GM20000 (cell line): ENCODE data around the gene GRID1.

Experiments used
- DNase-seq: peaks from one replicate; pipeline ENCODE4 v3.0.0; 2012; ENCODE audit warnings: low spot score
- TF ChIP-seq, protein P1 (sequence below): IDR thresholded peaks from 2 replicates; pipeline ENCODE4 v1.5.1; 2012; ENCODE audit warnings: mild to moderate bottlenecking, control low read depth; ENCODE audit errors: extremely low read depth, missing control alignments

GRID1 gene

DNA sequence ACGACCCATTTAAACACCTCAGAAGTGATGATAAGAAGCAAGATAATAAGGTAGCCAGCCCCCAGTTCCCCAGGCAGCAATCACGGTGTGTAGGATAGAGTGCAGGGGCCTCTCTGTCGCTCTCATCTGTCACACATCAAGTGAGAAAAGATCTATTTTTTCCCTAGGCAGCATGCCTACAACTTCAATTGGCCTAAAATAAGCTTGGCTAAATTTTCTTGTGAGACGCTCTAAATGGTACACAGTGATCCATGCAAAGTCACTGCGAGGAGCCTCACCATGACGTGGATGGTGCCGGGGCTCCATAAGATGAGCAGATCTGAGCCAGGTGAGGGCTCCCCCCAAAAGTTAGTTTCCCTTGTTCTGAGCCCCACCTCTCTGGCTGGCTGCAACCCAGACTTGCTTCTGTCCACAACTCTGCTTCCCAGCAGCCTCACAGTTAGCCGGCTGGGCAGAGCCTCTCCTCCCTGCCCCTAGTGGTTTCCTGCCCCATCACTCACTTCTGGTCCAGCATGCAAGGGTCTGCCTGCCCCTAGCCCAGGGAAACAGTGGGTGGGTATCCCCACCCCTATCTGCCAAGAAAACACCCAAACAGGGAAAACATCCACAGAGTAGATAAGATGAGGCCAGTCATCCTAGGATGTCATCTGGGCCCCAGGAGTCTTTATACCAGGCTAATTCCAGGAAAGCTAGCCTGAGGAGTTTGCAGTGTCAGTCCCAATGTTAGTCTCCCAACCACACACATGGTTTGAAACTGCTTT lies 342.1 kb downstream of the GRID1 start:
- no peak for DNase-seq
- TF ChIP-seq, protein P1, sequence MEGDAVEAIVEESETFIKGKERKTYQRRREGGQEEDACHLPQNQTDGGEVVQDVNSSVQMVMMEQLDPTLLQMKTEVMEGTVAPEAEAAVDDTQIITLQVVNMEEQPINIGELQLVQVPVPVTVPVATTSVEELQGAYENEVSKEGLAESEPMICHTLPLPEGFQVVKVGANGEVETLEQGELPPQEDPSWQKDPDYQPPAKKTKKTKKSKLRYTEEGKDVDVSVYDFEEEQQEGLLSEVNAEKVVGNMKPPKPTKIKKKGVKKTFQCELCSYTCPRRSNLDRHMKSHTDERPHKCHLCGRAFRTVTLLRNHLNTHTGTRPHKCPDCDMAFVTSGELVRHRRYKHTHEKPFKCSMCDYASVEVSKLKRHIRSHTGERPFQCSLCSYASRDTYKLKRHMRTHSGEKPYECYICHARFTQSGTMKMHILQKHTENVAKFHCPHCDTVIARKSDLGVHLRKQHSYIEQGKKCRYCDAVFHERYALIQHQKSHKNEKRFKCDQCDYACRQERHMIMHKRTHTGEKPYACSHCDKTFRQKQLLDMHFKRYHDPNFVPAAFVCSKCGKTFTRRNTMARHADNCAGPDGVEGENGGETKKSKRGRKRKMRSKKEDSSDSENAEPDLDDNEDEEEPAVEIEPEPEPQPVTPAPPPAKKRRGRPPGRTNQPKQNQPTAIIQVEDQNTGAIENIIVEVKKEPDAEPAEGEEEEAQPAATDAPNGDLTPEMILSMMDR, result no peak

DNA sequence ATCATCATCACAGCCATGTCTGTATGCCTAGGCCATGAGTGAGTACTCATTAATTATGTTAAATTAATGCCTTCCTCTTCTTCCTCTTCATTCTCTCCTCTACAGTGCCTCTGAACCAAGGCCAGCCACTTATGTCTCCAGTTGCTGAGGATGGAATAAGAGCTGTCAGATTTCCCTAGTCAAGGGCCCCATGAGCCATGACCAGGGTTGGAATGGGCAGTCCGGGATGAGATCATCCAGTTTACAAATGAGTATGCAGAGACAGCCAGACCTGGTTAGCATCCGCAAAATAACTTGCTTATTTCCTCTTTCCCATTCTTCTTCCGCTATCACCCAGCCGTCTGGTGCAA lies 342.7 kb downstream of the GRID1 start:
- no peak for DNase-seq
- TF ChIP-seq, protein P1, result no peak

DNA sequence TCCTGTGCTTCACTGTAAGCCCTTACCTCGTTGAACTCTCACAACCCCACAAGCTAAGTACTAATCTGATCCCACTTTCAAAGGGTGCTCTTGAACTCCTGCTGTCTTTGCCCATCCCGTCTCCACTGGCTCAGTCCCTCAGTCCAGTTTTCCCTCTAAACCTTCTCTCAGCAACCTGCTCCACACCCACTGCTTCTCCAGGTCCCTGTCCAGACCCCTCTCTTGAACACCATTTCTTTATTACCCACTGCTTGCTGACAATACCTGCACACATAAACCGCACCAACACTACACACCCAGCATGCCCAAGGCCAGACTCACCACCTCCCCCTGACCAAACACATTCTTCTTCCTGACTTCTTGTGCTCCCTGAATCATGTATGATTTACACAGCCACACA lies 343.3 kb downstream of the GRID1 start:
- DNase-seq, result no peak
- TF ChIP-seq, protein P1, result no peak

DNA sequence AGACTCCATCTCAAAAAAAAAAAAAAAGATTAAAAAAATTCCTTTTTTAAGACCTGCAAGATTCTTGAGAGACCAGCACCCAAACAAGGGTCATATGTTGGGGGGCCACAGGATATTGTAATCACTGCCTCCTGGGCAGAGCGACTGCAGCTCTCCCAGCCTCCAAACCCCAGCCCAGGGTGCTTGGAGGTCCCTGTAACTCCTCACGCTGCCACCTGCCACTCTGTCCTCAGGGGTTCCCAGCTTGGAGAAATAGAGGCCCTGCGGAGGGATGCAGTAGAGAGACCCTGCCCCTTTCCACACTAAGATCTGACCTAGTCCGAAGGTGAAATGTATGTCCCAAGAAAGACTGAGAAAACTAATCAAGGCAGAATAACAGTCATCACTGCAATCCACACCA lies 343.7 kb downstream of the GRID1 start:
- TF ChIP-seq, protein P1, result no peak
- no peak for DNase-seq

DNA sequence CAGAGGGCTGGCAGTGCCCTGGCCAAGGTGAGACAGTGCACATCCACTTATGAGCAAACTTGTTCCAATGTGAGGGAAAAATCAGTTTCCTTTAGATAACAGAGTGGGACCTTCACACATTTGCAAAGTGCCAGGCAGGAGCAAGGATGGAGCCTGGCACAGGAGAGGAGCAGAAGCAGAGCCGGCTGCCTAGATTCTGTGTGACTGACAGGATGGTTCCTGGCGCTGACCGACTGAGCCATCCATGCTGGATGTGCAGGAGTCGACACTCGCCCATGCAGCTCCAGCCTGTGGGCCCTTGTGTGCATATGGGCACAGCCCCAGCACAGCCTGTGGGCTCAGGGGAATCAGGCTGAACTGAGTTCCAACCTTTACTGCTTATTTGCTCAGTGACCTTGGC lies 346.5 kb downstream of the GRID1 start:
- TF ChIP-seq, protein P1, result no peak

DNA sequence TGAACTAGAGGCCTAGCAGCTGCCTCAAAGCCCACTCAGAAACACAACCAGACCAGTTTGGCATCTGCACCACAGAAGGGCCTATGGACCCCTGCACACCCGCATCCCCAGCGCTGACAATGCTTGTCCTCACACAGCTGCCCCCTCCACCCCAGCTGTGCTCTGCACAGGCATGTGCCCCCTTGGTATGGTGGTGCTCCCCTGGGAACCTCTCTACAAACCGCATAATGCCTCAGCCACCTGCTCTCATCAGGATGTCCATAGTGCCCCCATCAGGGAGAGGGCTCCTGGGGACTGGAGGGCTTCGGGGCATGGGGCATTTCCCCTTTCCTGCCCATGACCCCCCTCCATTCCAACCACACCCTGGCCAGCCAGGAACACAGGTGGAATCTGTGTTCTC lies 347.5 kb downstream of the GRID1 start:
- TF ChIP-seq, protein P1, result no peak
- no peak for DNase-seq

More for the DNA sequence above, 346.5 kb downstream of the GRID1 start:
- no peak for DNase-seq

DNA sequence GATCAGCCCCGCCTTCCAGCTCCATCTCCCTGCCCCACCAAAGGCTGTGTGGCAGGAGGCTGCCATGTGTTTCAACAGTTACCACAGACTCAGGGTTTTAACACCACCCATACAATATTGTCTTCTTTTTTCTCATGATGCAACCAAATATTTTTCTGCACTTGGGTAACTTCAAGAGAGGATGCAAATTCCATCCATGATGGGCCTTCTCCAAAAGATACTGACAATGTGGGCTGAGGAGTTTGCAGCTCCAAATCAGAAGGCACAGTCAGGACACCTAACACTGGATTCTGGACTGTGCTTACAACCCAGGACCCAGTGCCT lies 347.9 kb downstream of the GRID1 start:
- DNase-seq, result no peak
- TF ChIP-seq, protein P1, result no peak
